ENCODE measurements around the gene VWA1. TPM values are rescaled to one million over a fixed set of nuclear protein-coding genes. Genes with fewer than 3 reads are reported as not detected.
"Not testable (repeated sequence)": the region's sequence is repeated elsewhere in the genome, so short reads cannot be mapped to it uniquely, and the experiment has no call there.

VWA1 gene
- polyA plus RNA-seq, 4 donors, result 20.7 to 79.4 (median 48.5) TPM

- DNase-seq (ENCODE audit: low read depth in 4 of 4, low spot score in 3 of 4), result no peak
Observed at GRCh38 chr1:1402072-1402900, 33.2 kb upstream of the VWA1 start.

GRCh38 chr1:1402901-1403392, 32.5 kb upstream of the VWA1 start:
- DNase-seq (ENCODE audit: low read depth in 4 of 4, low spot score in 3 of 4), result not testable (repeated sequence)

GRCh38 chr1:1403653-1404052, 31.8 kb upstream of the VWA1 start:
- no peak for DNase-seq (ENCODE audit: low read depth in 4 of 4, low spot score in 3 of 4)

GRCh38 chr1:1406101-1406820, 29.2 kb upstream of the VWA1 start:
- no peak for DNase-seq (ENCODE audit: low read depth in 4 of 4, low spot score in 3 of 4)

- peak; percentile 80 to 90 (median 85) for DNase-seq (ENCODE audit: low read depth in 4 of 4, low spot score in 3 of 4)
Observed at GRCh38 chr1:1406821-1407635, 28.5 kb upstream of the VWA1 start, which contains the start of gene MRPL20. Gene MRPL20 (minus strand): TSS chr1:1407293. CDS start chr1:1407217, 76 bp downstream.

GRCh38 chr1:1407636-1408318, 27.7 kb upstream of the VWA1 start:
- DNase-seq (ENCODE audit: low read depth in 4 of 4, low spot score in 3 of 4), result no peak

- not testable (repeated sequence) for DNase-seq (ENCODE audit: low read depth in 4 of 4, low spot score in 3 of 4)
Observed at GRCh38 chr1:1410238-1410637, 25.3 kb upstream of the VWA1 start.

- DNase-seq (ENCODE audit: low read depth in 4 of 4, low spot score in 3 of 4), result no peak
Observed at GRCh38 chr1:1411626-1412025, 23.9 kb upstream of the VWA1 start.

GRCh38 chr1:1412311-1412902, 23.1 kb upstream of the VWA1 start:
- not testable (repeated sequence) for DNase-seq (ENCODE audit: low read depth in 4 of 4, low spot score in 3 of 4)

- DNase-seq (ENCODE audit: low read depth in 4 of 4, low spot score in 3 of 4), result no peak
Observed at GRCh38 chr1:1415751-1416150, 19.7 kb upstream of the VWA1 start.

GRCh38 chr1:1417396-1417795, 18.1 kb upstream of the VWA1 start:
- DNase-seq (ENCODE audit: low read depth in 4 of 4, low spot score in 3 of 4), result not testable (repeated sequence)

GRCh38 chr1:1417825-1418463, 17.5 kb upstream of the VWA1 start:
- DNase-seq (ENCODE audit: low read depth in 4 of 4, low spot score in 3 of 4), result not testable (repeated sequence)

GRCh38 chr1:1418464-1419362, 16.8 kb upstream of the VWA1 start:
- DNase-seq (ENCODE audit: low read depth in 4 of 4, low spot score in 3 of 4), result no peak

- no peak for DNase-seq (ENCODE audit: low read depth in 4 of 4, low spot score in 3 of 4)
Observed at GRCh38 chr1:1419363-1419812, 16.1 kb upstream of the VWA1 start.

- DNase-seq (ENCODE audit: low read depth in 4 of 4, low spot score in 3 of 4), result no peak
Observed at GRCh38 chr1:1419813-1420653, 15.5 kb upstream of the VWA1 start.

- no peak for DNase-seq (ENCODE audit: low read depth in 4 of 4, low spot score in 3 of 4)
Observed at GRCh38 chr1:1420654-1421141, 14.8 kb upstream of the VWA1 start.

All from left renal pelvis (tissue), 4 donors.